NCI-H2227 treated with DMSO at 0.1 percent for 48 hours (cell line): ENCODE data around the gene SRRM1.
"Not testable (repeated sequence)": the region's sequence is repeated elsewhere in the genome, so short reads cannot be mapped to it uniquely, and the experiment has no call there.

Source experiments
- DNase-seq: peaks from one replicate; lab custom pipeline; 2025; lab: John Stamatoyannopoulos, UW

SRRM1 gene

GRCh38 chr1:24694380-24694843, 51.3 kb downstream of the SRRM1 start:
- peak; percentile 79 for DNase-seq

- DNase-seq: no peak
Observed at GRCh38 chr1:24695202-24695974, 52.3 kb downstream of the SRRM1 start.

- no peak for DNase-seq
Observed at GRCh38 chr1:24696041-24696755, 53.1 kb downstream of the SRRM1 start.

GRCh38 chr1:24696756-24697330, 53.7 kb downstream of the SRRM1 start:
- DNase-seq: no peak

- not testable (repeated sequence) for DNase-seq
Observed at GRCh38 chr1:24697453-24698001, 54.4 kb downstream of the SRRM1 start.

GRCh38 chr1:24698326-24698725, 55.2 kb downstream of the SRRM1 start:
- not testable (repeated sequence) for DNase-seq

GRCh38 chr1:24699628-24700027, 56.5 kb downstream of the SRRM1 start:
- DNase-seq: no peak

- no peak for DNase-seq
Observed at GRCh38 chr1:24702511-24703293, 59.6 kb downstream of the SRRM1 start.

GRCh38 chr1:24704411-24705259, 61.5 kb downstream of the SRRM1 start:
- peak; percentile 49 for DNase-seq

GRCh38 chr1:24705260-24706073, 62.4 kb downstream of the SRRM1 start:
- DNase-seq: peak; percentile 96

- DNase-seq: not testable (repeated sequence)
Observed at GRCh38 chr1:24706074-24706389, 62.9 kb downstream of the SRRM1 start.

GRCh38 chr1:24707687-24708086, 64.6 kb downstream of the SRRM1 start:
- DNase-seq: no peak

- DNase-seq: no peak
Observed at GRCh38 chr1:24708938-24709337, 65.8 kb downstream of the SRRM1 start.

- no peak for DNase-seq
Observed at GRCh38 chr1:24709791-24710441, 66.8 kb downstream of the SRRM1 start.

GRCh38 chr1:24711329-24711728, 68.2 kb downstream of the SRRM1 start:
- DNase-seq: no peak

GRCh38 chr1:24713176-24713575, 70.1 kb downstream of the SRRM1 start:
- DNase-seq: no peak

GRCh38 chr1:24713736-24714135, 70.6 kb downstream of the SRRM1 start:
- no peak for DNase-seq

- no peak for DNase-seq
Observed at GRCh38 chr1:24714859-24715520, 71.9 kb downstream of the SRRM1 start.

- DNase-seq: no peak
Observed at GRCh38 chr1:24715658-24716057, 72.6 kb downstream of the SRRM1 start.
